Measurements from ENCODE around the gene RTN4IP1.

GRCh38 chr6:106620931-106621672 is 8.2 kb downstream of the RTN4IP1 start:
- no peak for TF ChIP-seq POLR2A (IDR thresholded peaks at IDR 0.05; ENCODE audit: low read depth, low read length)
- TF ChIP-seq TAF1 (IDR thresholded peaks at IDR 0.05; ENCODE audit: low read depth, low read length) = no peak
- no peak for TF ChIP-seq POLR2AphosphoS5 (IDR thresholded peaks at IDR 0.05; ENCODE audit: low read depth, low read length)

Data from GM12891 (cell line).